DND-41 (cell line): Measurements from ENCODE around the gene COPS2.

Experiments used
- ATAC-seq: fragments of 200-7000 bp; cut with Tn5 transposase; 3 replicates; pipeline ENCODE4 v1.9.1; 2021; ENCODE audit warnings: low read depth; ENCODE audit not compliant: insufficient read depth
- DNase-seq: peaks from one replicate; pipeline ENCODE4 v3.0.0-alpha.2; 2020
- H2AFZ ChIP-seq: 2 replicates; pipeline ENCODE4 v1.6.0; 2012; ENCODE audit warnings: low read depth, low read length
- H3K27ac ChIP-seq: 2 replicates; pipeline ENCODE4 v1.5.1; 2012; ENCODE audit warnings: low read length, inconsistent platforms
- H3K27me3 ChIP-seq: fragments of 200-600 bp; sonication (generic); 2 replicates; pipeline ENCODE4 v1.6.0; 2012; ENCODE audit warnings: low read length, mild to moderate bottlenecking, inconsistent platforms; ENCODE audit not compliant: insufficient read depth, poor library complexity
- H3K36me3 ChIP-seq: 2 replicates; pipeline ENCODE4 v1.5.1; 2012; ENCODE audit warnings: low read length, inconsistent platforms; ENCODE audit not compliant: insufficient read depth
- H3K4me1 ChIP-seq: 2 replicates; pipeline ENCODE4 v1.5.1; 2012; ENCODE audit warnings: mild to moderate bottlenecking, low read length; ENCODE audit not compliant: insufficient read depth
- H3K4me2 ChIP-seq: 2 replicates; pipeline ENCODE4 v1.6.0; 2012; ENCODE audit warnings: mild to moderate bottlenecking, moderate library complexity, low read length, inconsistent platforms; ENCODE audit not compliant: insufficient read depth
- H3K4me3 ChIP-seq, 2 experiments: fragments of 200-600 bp in 1 of 2; shearing (Covaris generic) in 1 of 2; 2 replicates each; pipeline ENCODE4 v1.5.1; 2012 to 2016; ENCODE audit warnings: inconsistent platforms in 2 of 2, low read length in 2 of 2, mild to moderate bottlenecking in 2 of 2, low read depth in 1 of 2, moderate library complexity in 1 of 2
- H3K79me2 ChIP-seq: 2 replicates; pipeline ENCODE4 v1.6.0; 2012; ENCODE audit warnings: low read length, inconsistent platforms; ENCODE audit not compliant: insufficient read depth
- H3K9ac ChIP-seq: 2 replicates; pipeline ENCODE4 v1.6.0; 2012; ENCODE audit warnings: low read depth, mild to moderate bottlenecking, inconsistent platforms, low read length, moderate library complexity
- H3K9me3 ChIP-seq: 2 replicates; pipeline ENCODE4 v1.5.1; 2012; ENCODE audit warnings: low read length, moderate library complexity, mild to moderate bottlenecking, inconsistent platforms; ENCODE audit not compliant: insufficient read depth, severe bottlenecking
- H4K20me1 ChIP-seq: 2 replicates; pipeline ENCODE4 v1.6.0; 2012; ENCODE audit warnings: low read length; ENCODE audit not compliant: insufficient read depth
- CTCF ChIP-seq: IDR thresholded peaks from 2 replicates; pipeline ENCODE4 v1.5.1; 2012; ENCODE audit warnings: borderline replicate concordance, low read length, moderate library complexity, mild to moderate bottlenecking; ENCODE audit not compliant: poor library complexity, severe bottlenecking; ENCODE audit errors: extremely low read depth
- EZH2 ChIP-seq: IDR thresholded peaks from 3 replicates; pipeline ENCODE4 v1.6.1; 2012; ENCODE audit warnings: borderline replicate concordance, low read depth, mild to moderate bottlenecking, moderate library complexity, low read length, inconsistent platforms; ENCODE audit not compliant: severe bottlenecking

Gene COPS2

GRCh38 chr15:49135911-49136310, 19.5 kb downstream of the COPS2 start:
- Histone ChIP-seq H3K4me1 (no peaks in the 10 kb centered on the region), H3K27ac (no peak overlapping the region), H3K79me2 (peaks cover under 1% of the 10 kb centered on the region; the same call in 1 of the 2 replicates), H2AFZ (no peak overlapping the region), H4K20me1 (no peaks in the 10 kb centered on the region), H3K4me2 (no peak overlapping the region), H3K9ac (no peak overlapping the region), H3K9me3 (no peaks in the 10 kb centered on the region), H3K4me3 (no peak overlapping the region), H3K27me3 (no peaks in the 10 kb centered on the region), H3K36me3 (peaks cover 84% of the 10 kb centered on the region)
- TF ChIP-seq CTCF (no peak), EZH2 (no peak)
- ATAC-seq (no peak), DNase-seq (no peak)

- ATAC-seq, result no peak
- Histone ChIP-seq H4K20me1 (no peaks in the 10 kb centered on the region), H2AFZ (no peak overlapping the region), H3K4me1 (no peaks in the 10 kb centered on the region), H3K9me3 (no peaks in the 10 kb centered on the region), H3K4me2 (no peak overlapping the region), H3K4me3 (no peak overlapping the region), H3K36me3 (peaks cover 84% of the 10 kb centered on the region), H3K9ac (no peak overlapping the region), H3K27me3 (no peaks in the 10 kb centered on the region), H3K79me2 (no peaks in the 10 kb centered on the region), H3K27ac (no peak overlapping the region)
- TF ChIP-seq CTCF (no peak), EZH2 (no peak)
- DNase-seq, result no peak
These were observed 20.0 kb downstream of the COPS2 start for GRCh38 chr15:49135342-49135857.

GRCh38 chr15:49134683-49135341, 20.6 kb downstream of the COPS2 start:
- Histone ChIP-seq H3K27ac (no peak overlapping the region), H2AFZ (no peak overlapping the region), H3K4me3 (no peak overlapping the region), H3K27me3 (no peaks in the 10 kb centered on the region), H3K4me1 (no peaks in the 10 kb centered on the region), H3K79me2 (no peaks in the 10 kb centered on the region), H3K9me3 (no peaks in the 10 kb centered on the region), H3K36me3 (peaks cover 85% of the 10 kb centered on the region), H4K20me1 (no peaks in the 10 kb centered on the region), H3K9ac (no peak overlapping the region), H3K4me2 (no peak overlapping the region)
- DNase-seq (no peak), ATAC-seq (no peak)
- TF ChIP-seq CTCF (no peak), EZH2 (no peak)

- H3K79me2 ChIP-seq, result no peaks in the 10 kb centered on the region
- TF ChIP-seq EZH2, result no peak
- no peak for TF ChIP-seq CTCF
- DNase-seq, result no peak
- no peaks in the 10 kb centered on the region for H3K27me3 ChIP-seq
- H3K4me1 ChIP-seq, result no peaks in the 10 kb centered on the region
- no peak overlapping the region for H3K4me3 ChIP-seq
- H3K27ac ChIP-seq, result no peak overlapping the region
- no peak overlapping the region for H3K9ac ChIP-seq
- no peak for ATAC-seq
- H4K20me1 ChIP-seq, result 0 out of 2 replicates have a peak, but pooled peaks cover 3% of the 10 kb centered on the region
- H3K36me3 ChIP-seq, result peaks cover 82% of the 10 kb centered on the region
- H3K4me2 ChIP-seq, result no peak overlapping the region
- no peak overlapping the region for H2AFZ ChIP-seq
- H3K9me3 ChIP-seq, result no peaks in the 10 kb centered on the region
These were observed 24.0 kb downstream of the COPS2 start for GRCh38 chr15:49131403-49131802.
